GM23338 (cell line): Measurements from ENCODE around the gene MFNG. TPM values are rescaled to one million over a fixed set of nuclear protein-coding genes. Genes with fewer than 3 reads are reported as not detected.

ENCODE experiments used
- ATAC-seq: fragments of 200-7000 bp; cut with Tn5 transposase; 3 replicates; pipeline ENCODE4 v1.9.1; 2020
- DNase-seq: peaks from one replicate; pipeline ENCODE4 v3.0.0-alpha.2; 2015; ENCODE audit warnings: low spot score
- H2AFZ ChIP-seq: fragments of 200-600 bp; sonication (generic); 2 replicates; pipeline ENCODE4 v1.8.0; 2016; ENCODE audit warnings: antibody characterized with exemption, mild to moderate bottlenecking, moderate library complexity
- H3F3A ChIP-seq: fragments of 200-600 bp; sonication (generic); replicated peaks from 2 replicates; pipeline ENCODE4 v1.8.0; 2017; ENCODE audit warnings: antibody characterized with exemption, mixed run types, low read depth
- H3K27ac ChIP-seq: fragments of 200-600 bp; sonication (generic); 2 replicates; pipeline ENCODE4 v1.6.1; 2016; ENCODE audit warnings: low read depth
- H3K27me3 ChIP-seq: fragments of 200-600 bp; sonication (generic); 2 replicates; pipeline ENCODE4 v1.8.0; 2016; ENCODE audit warnings: mild to moderate bottlenecking, mixed run types, moderate library complexity; ENCODE audit not compliant: insufficient read depth
- H3K36me3 ChIP-seq: fragments of 200-600 bp; sonication (generic); 2 replicates; pipeline ENCODE4 v1.8.0; 2016; ENCODE audit warnings: mild to moderate bottlenecking; ENCODE audit not compliant: insufficient read depth
- H3K4me1 ChIP-seq: fragments of 200-600 bp; sonication (generic); 2 replicates; pipeline ENCODE4 v1.8.0; 2016; ENCODE audit warnings: mild to moderate bottlenecking, moderate library complexity; ENCODE audit not compliant: insufficient read depth
- H3K4me2 ChIP-seq: fragments of 200-600 bp; sonication (generic); 2 replicates; pipeline ENCODE4 v1.7.1; 2017; ENCODE audit warnings: mixed run types
- H3K4me3 ChIP-seq: fragments of 200-600 bp; sonication (generic); 2 replicates; pipeline ENCODE4 v1.6.1; 2016; ENCODE audit warnings: mixed run types
- H3K79me2 ChIP-seq: fragments of 200-600 bp; sonication (generic); replicated peaks from 2 replicates; pipeline ENCODE4 v1.8.0; 2017; ENCODE audit warnings: mild to moderate bottlenecking; ENCODE audit not compliant: insufficient read depth
- H3K9me2 ChIP-seq: fragments of 200-600 bp; sonication (generic); 2 replicates; pipeline ENCODE4 v1.8.0; 2017; ENCODE audit not compliant: insufficient read depth
- H4K20me1 ChIP-seq: fragments of 200-600 bp; sonication (generic); replicated peaks from 2 replicates; pipeline ENCODE4 v1.8.0; 2017; ENCODE audit warnings: mild to moderate bottlenecking; ENCODE audit not compliant: insufficient read depth
- H3K27ac Mint-ChIP-seq: 2 replicates; pipeline ENCODE4 v1.8.0; 2020; ENCODE audit warnings: inconsistent platforms, mild to moderate bottlenecking, moderate library complexity, mixed read lengths
- H3K27me3 Mint-ChIP-seq: 3 replicates; pipeline ENCODE4 v1.8.0; 2022; ENCODE audit warnings: low read depth, mild to moderate bottlenecking, moderate library complexity, mixed read lengths, inconsistent platforms; ENCODE audit not compliant: insufficient read depth, poor library complexity
- H3K36me3 Mint-ChIP-seq: 3 replicates; pipeline ENCODE4 v1.8.0; 2021; ENCODE audit warnings: low read depth, mild to moderate bottlenecking, inconsistent platforms, moderate library complexity, mixed read lengths
- H3K4me1 Mint-ChIP-seq: 3 replicates; pipeline ENCODE4 v1.8.0; 2020; ENCODE audit warnings: mild to moderate bottlenecking, inconsistent platforms, mixed read lengths
- H3K4me3 Mint-ChIP-seq: 3 replicates; pipeline ENCODE4 v1.8.0; 2021; ENCODE audit warnings: moderate library complexity, mild to moderate bottlenecking, inconsistent platforms, mixed read lengths
- H3K9me3 Mint-ChIP-seq: 3 replicates; pipeline ENCODE4 v1.8.0; 2020; ENCODE audit warnings: moderate library complexity, mild to moderate bottlenecking, inconsistent platforms, mixed read lengths
- CREB1 ChIP-seq: fragments of 250-450 bp; sonication (Bioruptor Pico); IDR thresholded peaks from 2 replicates; pipeline ENCODE4 v1.5.0; 2020; ENCODE audit warnings: low read depth, mild to moderate bottlenecking, moderate library complexity
- CTCF ChIP-seq, 2 experiments: fragments of 200-600 bp in 1 of 2; sonication (generic) in 1 of 2; conservative IDR thresholded peaks; 2 replicates each; pipeline versions ENCODE4 v1.5.1 to v1.6.1; 2016 to 2017; ENCODE audit warnings: antibody characterized with exemption in 2 of 2, low read depth in 2 of 2, mild to moderate bottlenecking in 2 of 2, moderate library complexity in 1 of 2
- ETS1 ChIP-seq: IDR thresholded peaks from 2 replicates; pipeline ENCODE4 v1.6.1; 2016; ENCODE audit warnings: antibody characterized with exemption
- JUNB ChIP-seq: IDR thresholded peaks from one replicate; pipeline ENCODE4 v1.6.1; 2016; ENCODE audit warnings: antibody characterized with exemption; ENCODE audit not compliant: unreplicated experiment
- NANOG ChIP-seq: IDR thresholded peaks from 2 replicates; pipeline ENCODE4 v1.6.1; 2016; ENCODE audit warnings: antibody characterized with exemption, borderline replicate concordance
- POLR2AphosphoS5 ChIP-seq: IDR thresholded peaks from 2 replicates; pipeline ENCODE4 v1.6.1; 2016; ENCODE audit warnings: antibody characterized with exemption, low read depth
- STAT1 ChIP-seq: IDR thresholded peaks from one replicate; pipeline ENCODE4 v1.6.1; 2016; ENCODE audit warnings: antibody characterized with exemption; ENCODE audit not compliant: unreplicated experiment
- ZNF462 ChIP-seq: fragments of 250-450 bp; sonication (Bioruptor Pico); IDR thresholded peaks from 2 replicates; pipeline ENCODE4 v1.5.0; 2020; ENCODE audit warnings: mild to moderate bottlenecking, moderate library complexity
- polyA plus RNA-seq: library from polyadenylated mRNA; unstranded; fragments of >200 nt; fragmentation: Nextera tagmentation; extraction: Ambion mirVana; gene quantifications from 2 replicates; pipeline ENCODE4 v1.2.1, GENCODE V29; 2016
- total RNA-seq: library from RNA; depleted of rRNA; stranded (reverse); fragments of >200 nt; shearing (Covaris generic); gene quantifications from 2 replicates; pipeline ENCODE4 v1.2.3, GENCODE V29; 2014

MFNG gene
- total and polyA plus RNA-seq, 2 experiments from 2014 or later: 1.4 to 1.9 TPM

GRCh38 chr22:37449331-37450001 lies 36.7 kb downstream of the MFNG start:
- no peaks in the 10 kb centered on the region; the same call in 2 of the 3 replicates for H3K4me1 Mint-ChIP-seq
- Histone ChIP-seq H3K9me2 (no peaks in the 10 kb centered on the region), H3K4me3 (no peak overlapping the region), H3K4me2 (no peak overlapping the region), H3F3A (no peaks in the 10 kb centered on the region), H3K27me3 (no peaks in the 10 kb centered on the region), H2AFZ (peak overlapping the region; percentile 18; the same call in 1 of the 2 replicates), H3K4me1 (no peaks in the 10 kb centered on the region), H4K20me1 (no peaks in the 10 kb centered on the region), H3K79me2 (no peaks in the 10 kb centered on the region), H3K36me3 (no peaks in the 10 kb centered on the region), H3K27ac (no peak overlapping the region)
- DNase-seq (no peak), ATAC-seq (no peak; the same call in 2 of the 3 replicates)
- H3K27me3 Mint-ChIP-seq: peaks cover 4% of the 10 kb centered on the region
- H3K36me3 Mint-ChIP-seq: no peaks in the 10 kb centered on the region
- H3K4me3 Mint-ChIP-seq: no peak overlapping the region
- no peak overlapping the region for H3K27ac Mint-ChIP-seq
- peaks cover 6% of the 10 kb centered on the region; the same call in 2 of the 3 replicates for H3K9me3 Mint-ChIP-seq
- TF ChIP-seq CREB1 (CRISPR knock-in tag): no peak
- no peak for TF ChIP-seq NANOG
- no peak for TF ChIP-seq CTCF (conservative IDR thresholded peaks at IDR 0.05; ENCODE audit: low read depth in 2 of 2)
- TF ChIP-seq POLR2AphosphoS5: no peak
- no peak for TF ChIP-seq ZNF462 (CRISPR knock-in tag)
- no peak for TF ChIP-seq ETS1
- no peak for TF ChIP-seq JUNB
- TF ChIP-seq STAT1: no peak
